Astrocyte (in vitro differentiated cells and primary cell): ENCODE data around the gene SLC9A1. TPM values are rescaled to one million over a fixed set of nuclear protein-coding genes. Genes with fewer than 3 reads are reported as not detected.

Experiments used
- DNase-seq: peaks from one replicate; pipeline ENCODE4 v3.0.0-alpha.2; 2010; ENCODE audit warnings: low read depth
- FAIRE-seq: peaks from 2 replicates; lab custom pipeline; 2011; peaks lifted over from hg19 to GRCh38; lab: Jason Lieb, UNC
- H2AFZ ChIP-seq: 2 replicates; pipeline ENCODE4 v1.6.0; 2012; ENCODE audit warnings: low read depth, low read length, inconsistent platforms
- H3K27ac ChIP-seq: 2 replicates; pipeline ENCODE4 v1.5.1; 2011; ENCODE audit warnings: low read depth, low read length, inconsistent platforms
- H3K27me3 ChIP-seq: 2 replicates; pipeline ENCODE4 v1.6.0; 2011; ENCODE audit warnings: low read length, inconsistent platforms; ENCODE audit not compliant: insufficient read depth
- H3K36me3 ChIP-seq: 2 replicates; pipeline ENCODE4 v1.5.1; 2011; ENCODE audit warnings: low read length, inconsistent platforms; ENCODE audit not compliant: insufficient read depth
- H3K4me1 ChIP-seq: 2 replicates; pipeline ENCODE4 v1.5.1; 2011; ENCODE audit warnings: low read length, inconsistent platforms; ENCODE audit not compliant: insufficient read depth
- H3K4me2 ChIP-seq: 2 replicates; pipeline ENCODE4 v1.6.0; 2012; ENCODE audit warnings: low read length, inconsistent platforms
- H3K4me3 ChIP-seq: 2 replicates; pipeline ENCODE4 v1.5.1; 2011; ENCODE audit warnings: low read depth, mild to moderate bottlenecking, low read length, inconsistent platforms; ENCODE audit not compliant: insufficient read depth
- H3K79me2 ChIP-seq: 2 replicates; pipeline ENCODE4 v1.6.0; 2012; ENCODE audit warnings: mild to moderate bottlenecking, low read length, inconsistent platforms; ENCODE audit not compliant: insufficient read depth
- H3K9ac ChIP-seq: 2 replicates; pipeline ENCODE4 v1.6.0; 2012; ENCODE audit warnings: mild to moderate bottlenecking, low read length, inconsistent platforms
- H3K9me3 ChIP-seq: 2 replicates; pipeline ENCODE4 v1.5.1; 2012; ENCODE audit warnings: low read depth, mild to moderate bottlenecking, low read length, inconsistent platforms; ENCODE audit not compliant: insufficient read depth
- H4K20me1 ChIP-seq: 2 replicates; pipeline ENCODE4 v1.6.0; 2012; ENCODE audit warnings: low read length, inconsistent platforms; ENCODE audit not compliant: insufficient read depth
- H3K27ac Mint-ChIP-seq: one replicate; pipeline ENCODE4 v1.8.0; 2021; ENCODE audit warnings: mild to moderate bottlenecking, mixed read lengths; ENCODE audit not compliant: unreplicated experiment
- H3K27me3 Mint-ChIP-seq: one replicate; pipeline ENCODE4 v1.8.0; 2021; ENCODE audit warnings: low read depth, mixed read lengths; ENCODE audit not compliant: unreplicated experiment
- H3K36me3 Mint-ChIP-seq: one replicate; pipeline ENCODE4 v1.8.0; 2021; ENCODE audit warnings: low read depth, mixed read lengths; ENCODE audit not compliant: unreplicated experiment
- H3K4me1 Mint-ChIP-seq: one replicate; pipeline ENCODE4 v1.8.0; 2021; ENCODE audit warnings: low read depth, mixed read lengths; ENCODE audit not compliant: unreplicated experiment
- H3K4me3 Mint-ChIP-seq: one replicate; pipeline ENCODE4 v1.8.0; 2021; ENCODE audit warnings: mild to moderate bottlenecking, moderate library complexity, mixed read lengths; ENCODE audit not compliant: unreplicated experiment
- H3K9me3 Mint-ChIP-seq: one replicate; pipeline ENCODE4 v1.8.0; 2021; ENCODE audit warnings: mild to moderate bottlenecking, mixed read lengths; ENCODE audit not compliant: unreplicated experiment
- EZH2 ChIP-seq: IDR thresholded peaks from 2 replicates; pipeline ENCODE4 v1.6.1; 2012; ENCODE audit warnings: mild to moderate bottlenecking, low read length, inconsistent platforms; ENCODE audit not compliant: insufficient read depth
- total RNA-seq: library from RNA; stranded (reverse); gene quantifications from 2 replicates; pipeline ENCODE4 v1.2.1, GENCODE V29; 2021
- TF ChIP-seq, protein P1 (sequence below): IDR thresholded peaks from 2 replicates; pipeline ENCODE4 v1.5.1; 2011; ENCODE audit warnings: low read depth, mild to moderate bottlenecking, inconsistent platforms, low read length, moderate library complexity; ENCODE audit not compliant: insufficient read depth

Gene SLC9A1
- total RNA-seq, 1 donor from 2014 or later, result 49.3 TPM

GRCh38 chr1:27124405-27124804 lies 30.5 kb downstream of the SLC9A1 start:
- DNase-seq (no peak), FAIRE-seq (no peak)
- no peaks in the 10 kb centered on the region for H3K9me3 Mint-ChIP-seq
- no peaks in the 10 kb centered on the region for H3K27me3 Mint-ChIP-seq
- no peaks in the 10 kb centered on the region for H3K9me3 ChIP-seq
- H3K4me2 ChIP-seq, result no peak overlapping the region
- peaks cover 29% of the 10 kb centered on the region for H3K79me2 ChIP-seq
- H3K27me3 ChIP-seq, result no peaks in the 10 kb centered on the region
- H3K27ac Mint-ChIP-seq, result no peak overlapping the region
- TF ChIP-seq, protein P1, sequence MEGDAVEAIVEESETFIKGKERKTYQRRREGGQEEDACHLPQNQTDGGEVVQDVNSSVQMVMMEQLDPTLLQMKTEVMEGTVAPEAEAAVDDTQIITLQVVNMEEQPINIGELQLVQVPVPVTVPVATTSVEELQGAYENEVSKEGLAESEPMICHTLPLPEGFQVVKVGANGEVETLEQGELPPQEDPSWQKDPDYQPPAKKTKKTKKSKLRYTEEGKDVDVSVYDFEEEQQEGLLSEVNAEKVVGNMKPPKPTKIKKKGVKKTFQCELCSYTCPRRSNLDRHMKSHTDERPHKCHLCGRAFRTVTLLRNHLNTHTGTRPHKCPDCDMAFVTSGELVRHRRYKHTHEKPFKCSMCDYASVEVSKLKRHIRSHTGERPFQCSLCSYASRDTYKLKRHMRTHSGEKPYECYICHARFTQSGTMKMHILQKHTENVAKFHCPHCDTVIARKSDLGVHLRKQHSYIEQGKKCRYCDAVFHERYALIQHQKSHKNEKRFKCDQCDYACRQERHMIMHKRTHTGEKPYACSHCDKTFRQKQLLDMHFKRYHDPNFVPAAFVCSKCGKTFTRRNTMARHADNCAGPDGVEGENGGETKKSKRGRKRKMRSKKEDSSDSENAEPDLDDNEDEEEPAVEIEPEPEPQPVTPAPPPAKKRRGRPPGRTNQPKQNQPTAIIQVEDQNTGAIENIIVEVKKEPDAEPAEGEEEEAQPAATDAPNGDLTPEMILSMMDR, result no peak
- TF ChIP-seq EZH2, result no peak
- H4K20me1 ChIP-seq, result peaks cover 32% of the 10 kb centered on the region
- H3K27ac ChIP-seq, result no peak overlapping the region
- H3K4me3 Mint-ChIP-seq, result no peak overlapping the region
- no peaks in the 10 kb centered on the region for H3K36me3 ChIP-seq
- H2AFZ ChIP-seq, result no peak overlapping the region
- peaks cover 31% of the 10 kb centered on the region for H3K4me1 Mint-ChIP-seq
- peaks cover 12% of the 10 kb centered on the region for H3K36me3 Mint-ChIP-seq
- H3K4me3 ChIP-seq, result no peak overlapping the region
- H3K4me1 ChIP-seq, result peaks cover 15% of the 10 kb centered on the region
- no peak overlapping the region for H3K9ac ChIP-seq

DNA sequence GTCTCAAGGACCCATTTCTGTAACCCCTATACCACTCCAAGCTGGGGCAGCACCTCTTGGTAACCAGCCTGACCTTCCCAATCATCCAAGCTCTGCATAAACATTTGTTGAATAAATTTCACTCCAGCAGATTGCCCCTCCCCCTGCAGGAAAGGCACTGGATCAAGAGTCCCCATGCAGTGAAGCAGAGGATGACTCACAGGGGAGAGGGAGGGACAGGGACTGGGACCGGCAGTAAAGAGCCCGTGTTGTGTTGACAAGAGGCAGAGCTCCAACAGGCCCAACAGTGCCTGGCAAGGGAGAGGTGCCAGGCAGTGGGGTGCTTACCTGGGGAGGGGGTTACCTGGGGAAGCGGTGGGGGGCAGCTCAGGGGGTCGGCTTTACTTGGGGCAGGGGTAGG lies 32.3 kb downstream of the SLC9A1 start:
- Histone ChIP-seq H3K9ac (no peak overlapping the region), H3K9me3 (no peaks in the 10 kb centered on the region), H3K27ac (no peak overlapping the region), H4K20me1 (peaks cover 32% of the 10 kb centered on the region), H2AFZ (no peak overlapping the region), H3K4me3 (no peak overlapping the region), H3K79me2 (peaks cover 33% of the 10 kb centered on the region), H3K4me2 (peak overlapping the region; percentile 31), H3K36me3 (no peaks in the 10 kb centered on the region), H3K27me3 (no peaks in the 10 kb centered on the region), H3K4me1 (peaks cover 32% of the 10 kb centered on the region)
- Mint-ChIP-seq H3K9me3 (no peaks in the 10 kb centered on the region), H3K27me3 (no peaks in the 10 kb centered on the region), H3K36me3 (peaks cover 9% of the 10 kb centered on the region), H3K4me3 (no peak overlapping the region), H3K4me1 (peaks cover 45% of the 10 kb centered on the region), H3K27ac (peak overlapping the region; percentile 69)
- TF ChIP-seq, protein P1, result no peak
- no peak for TF ChIP-seq EZH2
- peak; percentile 60 for DNase-seq
- FAIRE-seq, result no peak

DNA sequence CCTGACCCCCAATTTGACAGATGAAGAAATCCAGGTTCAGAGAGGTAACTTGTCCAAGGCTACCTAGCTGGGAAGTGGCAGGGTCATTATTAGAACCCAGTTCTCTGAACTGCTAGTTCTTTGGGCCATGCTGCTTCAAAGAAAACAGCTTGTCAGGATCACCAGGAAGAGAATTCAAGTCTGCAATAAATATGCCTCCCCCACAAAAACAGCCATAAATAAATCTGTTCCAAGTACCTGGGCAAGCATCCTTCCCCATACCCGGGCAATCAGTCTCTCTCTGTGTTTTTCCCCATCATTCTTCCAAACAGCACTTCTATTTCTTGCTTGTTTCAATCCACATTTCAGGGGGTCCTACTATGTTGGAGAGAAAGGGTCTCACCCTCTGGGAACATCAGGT lies 34.1 kb downstream of the SLC9A1 start:
- Mint-ChIP-seq H3K36me3 (peaks cover 11% of the 10 kb centered on the region), H3K27ac (no peak overlapping the region), H3K9me3 (no peaks in the 10 kb centered on the region), H3K27me3 (no peaks in the 10 kb centered on the region), H3K4me3 (no peak overlapping the region), H3K4me1 (peaks cover 58% of the 10 kb centered on the region)
- FAIRE-seq (no peak), DNase-seq (no peak)
- H3K9ac ChIP-seq, result no peak overlapping the region
- H3K27me3 ChIP-seq, result no peaks in the 10 kb centered on the region
- peaks cover 31% of the 10 kb centered on the region for H4K20me1 ChIP-seq
- H3K4me3 ChIP-seq, result no peak overlapping the region
- peaks cover 43% of the 10 kb centered on the region for H3K4me1 ChIP-seq
- H3K79me2 ChIP-seq, result peaks cover 39% of the 10 kb centered on the region
- H3K4me2 ChIP-seq, result no peak overlapping the region
- H2AFZ ChIP-seq, result no peak overlapping the region
- H3K36me3 ChIP-seq, result no peaks in the 10 kb centered on the region
- TF ChIP-seq EZH2, result no peak
- TF ChIP-seq, protein P1, result no peak
- no peaks in the 10 kb centered on the region for H3K9me3 ChIP-seq
- H3K27ac ChIP-seq, result no peak overlapping the region
